Astrocyte (in vitro differentiated cells and primary cell): ENCODE data around the gene CABLES2.

ENCODE experiments used
- EZH2 ChIP-seq: IDR thresholded peaks from 2 replicates; pipeline ENCODE4 v1.6.1; 2012; ENCODE audit warnings: mild to moderate bottlenecking, low read length, inconsistent platforms; ENCODE audit not compliant: insufficient read depth
- TF ChIP-seq, protein P1 (sequence below): IDR thresholded peaks from 2 replicates; pipeline ENCODE4 v1.5.1; 2011; ENCODE audit warnings: low read depth, mild to moderate bottlenecking, inconsistent platforms, low read length, moderate library complexity; ENCODE audit not compliant: insufficient read depth

DNA sequence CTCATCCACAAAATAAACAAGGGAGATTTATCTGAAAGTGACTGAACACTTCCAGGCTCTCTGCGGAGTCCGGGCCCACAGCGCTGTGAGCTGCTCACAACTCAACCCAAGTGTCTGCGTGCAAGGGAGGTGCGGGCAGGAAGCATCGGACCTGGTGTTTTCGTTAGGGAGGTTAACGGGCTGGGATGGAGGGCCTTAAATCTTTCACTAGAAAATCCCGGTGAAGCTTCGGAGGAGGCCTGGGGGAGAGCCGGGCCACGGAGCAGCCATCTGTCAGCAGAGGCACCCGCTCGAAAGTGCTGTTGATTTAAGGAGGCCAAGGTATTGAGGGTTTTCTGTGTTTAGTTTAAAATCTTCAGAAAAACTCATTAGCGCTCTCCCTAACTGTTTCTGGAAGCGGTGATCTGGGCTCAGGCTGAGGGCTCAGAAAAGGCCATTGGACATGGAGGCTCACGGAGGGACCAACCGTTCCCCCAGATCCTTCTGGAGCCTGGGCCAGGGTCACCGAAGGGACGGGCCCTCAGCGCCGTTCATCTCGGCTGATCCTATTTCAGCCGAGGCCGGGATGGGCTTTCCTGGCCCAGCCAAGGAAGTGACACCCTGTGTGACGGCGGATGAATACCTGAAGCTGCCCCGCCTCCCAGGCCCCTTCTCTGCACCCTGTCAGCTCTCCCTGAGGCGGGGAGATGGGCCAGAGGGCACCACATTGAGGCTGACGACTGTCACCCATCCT lies 48.0 kb upstream of the CABLES2 start:
- TF ChIP-seq, protein P1, sequence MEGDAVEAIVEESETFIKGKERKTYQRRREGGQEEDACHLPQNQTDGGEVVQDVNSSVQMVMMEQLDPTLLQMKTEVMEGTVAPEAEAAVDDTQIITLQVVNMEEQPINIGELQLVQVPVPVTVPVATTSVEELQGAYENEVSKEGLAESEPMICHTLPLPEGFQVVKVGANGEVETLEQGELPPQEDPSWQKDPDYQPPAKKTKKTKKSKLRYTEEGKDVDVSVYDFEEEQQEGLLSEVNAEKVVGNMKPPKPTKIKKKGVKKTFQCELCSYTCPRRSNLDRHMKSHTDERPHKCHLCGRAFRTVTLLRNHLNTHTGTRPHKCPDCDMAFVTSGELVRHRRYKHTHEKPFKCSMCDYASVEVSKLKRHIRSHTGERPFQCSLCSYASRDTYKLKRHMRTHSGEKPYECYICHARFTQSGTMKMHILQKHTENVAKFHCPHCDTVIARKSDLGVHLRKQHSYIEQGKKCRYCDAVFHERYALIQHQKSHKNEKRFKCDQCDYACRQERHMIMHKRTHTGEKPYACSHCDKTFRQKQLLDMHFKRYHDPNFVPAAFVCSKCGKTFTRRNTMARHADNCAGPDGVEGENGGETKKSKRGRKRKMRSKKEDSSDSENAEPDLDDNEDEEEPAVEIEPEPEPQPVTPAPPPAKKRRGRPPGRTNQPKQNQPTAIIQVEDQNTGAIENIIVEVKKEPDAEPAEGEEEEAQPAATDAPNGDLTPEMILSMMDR = no peak
- TF ChIP-seq EZH2 = no peak
